Activated CD8-positive, alpha-beta memory T cell treated with anti-CD3 and anti-CD28 coated beads, Interleukin-2, amount 50 U/mL, for 24 hours (primary cell): ENCODE measurements around the gene FXYD1.
"Not testable (repeated sequence)": the region's sequence is repeated elsewhere in the genome, so short reads cannot be mapped to it uniquely, and the experiment has no call there.

Experiments
- DNase-seq: peaks from one replicate; pipeline ENCODE4 v3.0.0-alpha.2; 2020; ENCODE audit errors: extremely low read depth

Gene FXYD1

GRCh38 chr19:35143231-35143715, 4.6 kb downstream of the FXYD1 start, which contains the start of gene FXYD7:
Gene FXYD7, plus strand, starts transcription at chr19:35143255. Its CDS starts 79 bp downstream, at chr19:35143334.
- DNase-seq = no peak

- no peak for DNase-seq
These were observed 5.2 kb downstream of the FXYD1 start for GRCh38 chr19:35143818-35144217.

- no peak for DNase-seq
These were observed 5.6 kb downstream of the FXYD1 start for GRCh38 chr19:35144259-35144599.

GRCh38 chr19:35144600-35145436, 6.2 kb downstream of the FXYD1 start:
- no peak for DNase-seq

GRCh38 chr19:35146746-35147459, 8.3 kb downstream of the FXYD1 start:
- no peak for DNase-seq

GRCh38 chr19:35149463-35149862, 10.8 kb downstream of the FXYD1 start:
- no peak for DNase-seq

- DNase-seq = no peak
These were observed 11.8 kb downstream of the FXYD1 start for GRCh38 chr19:35150445-35150844.

- DNase-seq = no peak
These were observed 12.8 kb downstream of the FXYD1 start for GRCh38 chr19:35151273-35152065.

GRCh38 chr19:35153129-35153522, 14.5 kb downstream of the FXYD1 start:
- DNase-seq = not testable (repeated sequence)

- no peak for DNase-seq
These were observed 15.3 kb downstream of the FXYD1 start for GRCh38 chr19:35153701-35154524.

GRCh38 chr19:35154525-35155406, 16.1 kb downstream of the FXYD1 start, which contains the start of gene FXYD5:
Gene FXYD5, plus strand, starts transcription at chr19:35154735. Its CDS starts 816 bp downstream, at chr19:35155551.
- DNase-seq = peak; percentile 71

GRCh38 chr19:35155441-35155840, 16.8 kb downstream of the FXYD1 start:
- no peak for DNase-seq

GRCh38 chr19:35155981-35156672, 17.5 kb downstream of the FXYD1 start:
- DNase-seq = no peak

- no peak for DNase-seq
These were observed 18.0 kb downstream of the FXYD1 start for GRCh38 chr19:35156673-35157014.

GRCh38 chr19:35157431-35157830, 18.8 kb downstream of the FXYD1 start:
- DNase-seq = no peak

- no peak for DNase-seq
These were observed 21.0 kb downstream of the FXYD1 start for GRCh38 chr19:35159606-35160005.

- DNase-seq = no peak
These were observed 22.2 kb downstream of the FXYD1 start for GRCh38 chr19:35160629-35161433.

GRCh38 chr19:35161434-35161743, 22.8 kb downstream of the FXYD1 start:
- no peak for DNase-seq
